PC-9 (cell line): Measurements from ENCODE around the gene OR52W1. TPM values are rescaled to one million over a fixed set of nuclear protein-coding genes. Genes with fewer than 3 reads are reported as not detected.

Source experiments
- BruUV-seq: library from RNA; stranded (reverse); fragments of 400-500 nt; replicated peaks from 2 replicates; lab custom pipeline; 2021; lab: Mats Ljungman, UMichigan
- CTCF ChIA-PET: fragments of 300-600 bp; sonication (Branson Sonifier 250); formaldehyde crosslinking; loops from one replicate; lab custom pipeline; 2022; ENCODE audit warnings: antibody characterized with exemption; lab: Charles Lee
- POLR2A ChIA-PET: fragments of 300-600 bp; sonication (Branson Sonifier 250); formaldehyde crosslinking; loops from one replicate; lab custom pipeline; 2022; ENCODE audit warnings: antibody characterized with exemption; ENCODE audit not compliant: unreplicated experiment; lab: Charles Lee
- DNase-seq, 2 experiments: peaks; one replicate each; pipeline versions ENCODE4 v3.0.0 to v3.0.0-alpha.2; 2015 to 2022; ENCODE audit warnings: mixed read lengths in 1 of 2
- H2AFZ ChIP-seq: fragments of 200-600 bp; sonication (generic); 2 replicates; pipeline ENCODE4 v1.8.1; 2017; ENCODE audit warnings: antibody characterized with exemption
- H3F3A ChIP-seq: fragments of 200-600 bp; sonication (generic); 2 replicates; pipeline ENCODE4 v1.8.1; 2017; ENCODE audit warnings: antibody characterized with exemption, mild to moderate bottlenecking, low read depth; ENCODE audit not compliant: insufficient read depth
- H3K27ac ChIP-seq: fragments of 200-600 bp; sonication (generic); 2 replicates; pipeline ENCODE4 v1.6.1; 2016; ENCODE audit warnings: mixed run types
- H3K27me3 ChIP-seq: fragments of 200-600 bp; sonication (generic); 2 replicates; pipeline ENCODE4 v1.6.1; 2016; ENCODE audit warnings: low read depth, mixed run types; ENCODE audit not compliant: insufficient read depth
- H3K36me3 ChIP-seq: fragments of 200-600 bp; sonication (generic); 2 replicates; pipeline ENCODE4 v1.6.1; 2016; ENCODE audit warnings: low read depth, mixed run types
- H3K4me1 ChIP-seq: fragments of 200-600 bp; sonication (generic); replicated peaks from 2 replicates; pipeline ENCODE4 v1.6.1; 2016; ENCODE audit warnings: mixed run types; ENCODE audit not compliant: insufficient read depth
- H3K4me2 ChIP-seq: fragments of 200-600 bp; sonication (generic); 2 replicates; pipeline ENCODE4 v1.6.1; 2017; ENCODE audit warnings: mixed run types
- H3K4me3 ChIP-seq: fragments of 200-600 bp; sonication (generic); 2 replicates; pipeline ENCODE4 v1.6.1; 2016; ENCODE audit warnings: mixed run types
- H3K79me2 ChIP-seq: fragments of 200-600 bp; sonication (generic); 2 replicates; pipeline ENCODE4 v1.6.1; 2017; ENCODE audit warnings: low read depth, mixed run types
- H3K9me2 ChIP-seq: fragments of 200-600 bp; sonication (generic); 2 replicates; pipeline ENCODE4 v1.8.1; 2017; ENCODE audit warnings: mild to moderate bottlenecking; ENCODE audit not compliant: insufficient read depth
- H3K9me3 ChIP-seq: fragments of 200-600 bp; sonication (generic); 2 replicates; pipeline ENCODE4 v1.8.1; 2016; ENCODE audit warnings: low read depth; ENCODE audit not compliant: insufficient read depth
- H4K20me1 ChIP-seq: fragments of 200-600 bp; sonication (generic); 2 replicates; pipeline ENCODE4 v1.8.1; 2017; ENCODE audit not compliant: insufficient read depth
- CTCF ChIP-seq: fragments of 200-600 bp; sonication (generic); conservative IDR thresholded peaks from 2 replicates; pipeline ENCODE4 v1.6.1; 2017; ENCODE audit warnings: mixed run types, antibody characterized with exemption, mild to moderate bottlenecking, moderate library complexity
- EZH2 ChIP-seq: fragments of 200-600 bp; sonication (generic); IDR thresholded peaks from 2 replicates; pipeline ENCODE4 v1.8.0; 2017; ENCODE audit warnings: antibody characterized with exemption, low read depth
- intact Hi-C: fragments of 100-400 bp; cut with micrococcal nuclease; formaldehyde crosslinking; loops from one replicate; pipeline ENCODE4 v1.10.0; 2022; ENCODE audit not compliant: unreplicated experiment
- total RNA-seq: library from RNA; stranded (reverse); gene quantifications from 2 replicates; pipeline ENCODE4 v1.2.3, GENCODE V29; 2021

Gene OR52W1
- total RNA-seq, 1 experiment from 2014 or later, result not detected

GRCh38 chr11:6191742-6192141 is 7.3 kb upstream of the OR52W1 start:
- no peaks in the 10 kb centered on the region for H3F3A ChIP-seq
- no peaks in the 10 kb centered on the region for H4K20me1 ChIP-seq
- no peak overlapping the region for H2AFZ ChIP-seq
- CTCF ChIA-PET, result no interaction called here
- no peaks in the 10 kb centered on the region for H3K79me2 ChIP-seq
- H3K36me3 ChIP-seq, result no peaks in the 10 kb centered on the region
- DNase-seq, result no peak
- H3K4me3 ChIP-seq, result no peak overlapping the region
- H3K9me3 ChIP-seq, result no peaks in the 10 kb centered on the region
- BruUV-seq, result no TSS peak
- no peaks in the 10 kb centered on the region for H3K27me3 ChIP-seq
- no peak overlapping the region for H3K4me2 ChIP-seq
- H3K4me1 ChIP-seq, result no peaks in the 10 kb centered on the region
- intact Hi-C loops, result no loop called here
- H3K9me2 ChIP-seq, result no peaks in the 10 kb centered on the region
- H3K27ac ChIP-seq, result no peak overlapping the region
- TF ChIP-seq CTCF, result no peak
- TF ChIP-seq EZH2, result no peak
- POLR2A ChIA-PET, result interaction anchor here (0.6 kb wide), 1 partner anchor 41 kb away, joined by 4 read pairs; no protein-coding TSS in a partner anchor

- Histone ChIP-seq H3K4me1 (no peaks in the 10 kb centered on the region), H3F3A (no peaks in the 10 kb centered on the region), H3K9me3 (no peaks in the 10 kb centered on the region), H2AFZ (no peak overlapping the region), H3K36me3 (no peaks in the 10 kb centered on the region), H4K20me1 (no peaks in the 10 kb centered on the region), H3K9me2 (no peaks in the 10 kb centered on the region), H3K4me2 (no peak overlapping the region), H3K79me2 (no peaks in the 10 kb centered on the region), H3K4me3 (no peak overlapping the region), H3K27ac (no peak overlapping the region), H3K27me3 (no peaks in the 10 kb centered on the region)
- no TSS peak for BruUV-seq
- no peak for TF ChIP-seq EZH2
- no peak for TF ChIP-seq CTCF
- intact Hi-C loops, result no loop called here
- no peak for DNase-seq
- ChIA-PET POLR2A (no interaction called here), CTCF (no interaction called here)
Measured at GRCh38 chr11:6194065-6194581, 4.9 kb upstream of the OR52W1 start.

GRCh38 chr11:6196396-6196795 is 2.6 kb upstream of the OR52W1 start:
- Histone ChIP-seq H3K4me2 (no peak overlapping the region), H3K4me3 (no peak overlapping the region), H3K4me1 (no peaks in the 10 kb centered on the region), H3K9me2 (no peaks in the 10 kb centered on the region), H4K20me1 (no peaks in the 10 kb centered on the region), H3K9me3 (no peaks in the 10 kb centered on the region), H3K27ac (no peak overlapping the region), H3K79me2 (no peaks in the 10 kb centered on the region), H2AFZ (no peak overlapping the region), H3K27me3 (no peaks in the 10 kb centered on the region), H3F3A (no peaks in the 10 kb centered on the region), H3K36me3 (no peaks in the 10 kb centered on the region)
- TF ChIP-seq EZH2 (no peak), CTCF (no peak)
- no TSS peak for BruUV-seq
- DNase-seq, result no peak
- intact Hi-C loops, result no loop called here
- CTCF ChIA-PET, result no interaction called here
- POLR2A ChIA-PET, result no interaction called here
